Measurements from ENCODE around the gene PTPRU.

PTPRU gene

DNA sequence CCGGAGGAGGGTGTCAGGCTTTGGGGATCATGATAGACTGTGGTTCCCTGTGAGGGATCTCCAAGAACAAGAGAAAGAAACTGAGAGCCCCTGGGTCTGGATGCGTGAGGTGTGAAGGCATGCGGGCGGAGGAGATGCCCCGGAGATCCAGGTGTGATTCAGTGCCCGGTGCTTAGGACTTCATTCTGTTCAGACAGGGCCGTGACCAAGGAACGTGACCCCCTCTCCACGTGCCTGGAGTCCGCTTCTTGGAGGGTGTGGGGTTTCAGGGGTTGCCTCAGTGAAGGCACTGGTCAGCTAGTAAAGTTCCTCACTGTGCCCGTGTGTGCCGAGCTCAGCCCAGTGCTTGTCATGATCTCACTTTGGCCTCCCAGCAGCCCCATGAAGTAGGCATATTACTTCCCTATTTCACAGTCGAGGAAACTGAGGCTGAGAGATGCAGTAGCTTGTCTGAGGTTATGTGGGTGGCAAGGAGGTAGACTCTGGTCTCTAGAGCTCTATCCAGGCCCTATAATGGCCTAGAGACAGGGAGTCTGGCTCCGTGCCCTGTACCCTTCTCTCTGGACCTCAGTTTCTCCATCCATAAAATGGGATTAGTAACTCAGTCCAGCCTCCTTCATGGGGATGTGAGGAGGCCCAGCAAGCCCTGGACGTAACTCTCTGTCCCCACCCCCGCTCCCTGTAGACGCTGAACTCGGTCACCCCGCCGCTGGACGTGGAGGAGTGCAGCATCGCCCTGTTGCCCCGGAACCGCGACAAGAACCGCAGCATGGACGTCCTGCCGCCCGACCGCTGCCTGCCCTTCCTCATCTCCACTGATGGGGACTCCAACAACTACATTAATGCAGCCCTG lies 81.0 kb downstream of the PTPRU start:
- no peak for DNase-seq (ENCODE audit: low read depth)

- no peak for DNase-seq (ENCODE audit: low read depth)
Measured at GRCh38 chr1:29317916-29318530, 81.7 kb downstream of the PTPRU start.

GRCh38 chr1:29318724-29319123 lies 82.4 kb downstream of the PTPRU start:
- no peak for DNase-seq (ENCODE audit: low read depth)

DNA sequence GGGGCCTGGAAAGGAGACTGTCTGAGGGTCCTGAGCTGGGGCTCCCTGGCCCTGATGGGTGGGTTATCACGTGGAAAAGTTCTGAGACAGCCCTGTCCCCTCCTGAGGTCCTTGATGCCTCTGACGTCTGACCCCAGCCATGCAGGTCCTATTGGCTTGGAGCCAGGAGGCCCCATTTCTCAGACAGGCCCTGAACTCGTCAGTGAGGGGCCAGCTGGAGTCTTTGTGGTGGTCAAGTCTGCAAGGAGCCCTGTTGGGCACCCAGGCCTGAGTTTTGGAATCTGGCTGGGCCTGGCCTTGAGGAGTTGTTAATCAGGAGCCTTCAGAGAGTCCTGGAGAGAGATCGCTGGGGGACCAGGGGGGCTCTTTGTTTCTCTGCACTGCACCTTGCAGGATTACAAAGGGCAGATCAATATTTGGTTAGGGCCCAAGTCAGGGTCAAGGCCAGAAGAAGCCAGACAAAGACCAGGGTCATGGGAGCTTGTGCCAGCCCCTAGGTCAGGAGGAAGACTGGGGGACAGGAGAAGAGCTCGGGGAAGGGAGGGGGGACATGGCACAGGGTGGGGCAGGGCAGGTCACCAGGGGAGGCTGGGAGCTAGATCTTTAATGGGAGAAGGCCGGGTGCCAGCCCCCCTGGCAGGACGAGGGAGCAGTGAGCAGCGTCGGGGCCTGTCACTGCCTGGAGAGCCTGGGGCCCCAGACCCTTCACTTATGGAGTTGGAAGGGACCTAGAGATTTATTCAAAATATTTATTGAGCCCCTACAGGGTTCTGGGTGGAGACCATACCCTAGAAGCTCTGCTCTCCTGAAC lies 83.2 kb downstream of the PTPRU start:
- DNase-seq (ENCODE audit: low read depth): no peak

- DNase-seq (ENCODE audit: low read depth): no peak
Measured at GRCh38 chr1:29320156-29320940, 84.0 kb downstream of the PTPRU start.

DNA sequence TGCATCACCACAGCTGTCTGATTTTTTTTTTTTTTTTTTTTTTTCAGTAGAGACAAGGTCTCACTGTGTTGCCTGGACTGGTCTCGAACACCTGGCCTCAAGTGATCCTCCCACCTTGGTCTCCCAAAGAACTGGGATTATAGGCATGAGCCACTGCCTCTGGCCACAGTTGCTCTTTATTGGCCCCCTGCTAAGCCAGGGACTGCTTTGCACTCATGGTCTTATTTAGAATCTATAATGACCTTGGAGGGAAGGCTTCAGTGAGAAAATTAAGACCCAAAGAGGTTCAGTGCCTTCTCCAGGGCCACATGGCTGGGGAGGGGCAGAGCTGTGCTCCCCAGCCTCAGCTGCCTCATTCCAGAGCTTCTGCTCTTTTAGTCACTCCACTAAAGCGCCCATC lies 84.9 kb downstream of the PTPRU start:
- DNase-seq (ENCODE audit: low read depth): no peak

GRCh38 chr1:29322147-29322694 lies 85.9 kb downstream of the PTPRU start:
- DNase-seq (ENCODE audit: low read depth): no peak

DNA sequence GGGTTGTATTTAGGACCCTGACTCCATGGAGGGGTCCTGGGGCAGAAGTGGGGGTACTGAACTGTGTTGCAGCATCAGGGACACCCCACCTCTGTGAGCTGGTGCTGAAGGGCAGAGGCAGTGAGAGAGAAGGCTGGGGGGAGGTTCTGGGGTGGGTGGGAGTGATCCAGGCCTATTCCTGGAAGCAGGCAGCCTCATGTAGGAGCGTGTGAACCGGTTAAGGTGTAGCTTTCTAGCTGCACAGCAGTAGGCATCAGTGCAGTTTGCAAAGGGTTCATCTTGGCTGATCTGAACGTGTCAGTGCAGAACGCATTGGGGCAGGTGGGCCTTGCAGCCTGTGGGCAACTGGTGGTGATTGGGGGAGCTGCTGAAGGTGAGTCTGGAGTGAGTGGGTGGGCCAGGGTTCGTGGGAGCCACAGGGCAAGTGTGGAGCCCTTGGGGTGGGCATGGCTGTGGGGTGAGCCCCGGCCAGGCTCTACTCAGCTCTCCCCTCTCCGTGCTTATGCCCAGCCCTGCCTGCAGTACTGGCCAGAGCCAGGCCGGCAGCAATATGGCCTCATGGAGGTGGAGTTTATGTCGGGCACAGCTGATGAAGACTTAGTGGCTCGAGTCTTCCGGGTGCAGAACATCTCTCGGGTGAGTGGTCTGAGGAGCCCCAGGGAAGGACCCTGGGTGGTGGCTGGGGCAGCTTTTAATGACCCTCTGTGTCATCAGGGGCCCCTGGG lies 86.7 kb downstream of the PTPRU start:
- DNase-seq (ENCODE audit: low read depth): no peak

GRCh38 chr1:29323636-29324035 lies 87.3 kb downstream of the PTPRU start:
- DNase-seq (ENCODE audit: low read depth): no peak

GRCh38 chr1:29324202-29324601 lies 87.9 kb downstream of the PTPRU start:
- no peak for DNase-seq (ENCODE audit: low read depth)

DNA sequence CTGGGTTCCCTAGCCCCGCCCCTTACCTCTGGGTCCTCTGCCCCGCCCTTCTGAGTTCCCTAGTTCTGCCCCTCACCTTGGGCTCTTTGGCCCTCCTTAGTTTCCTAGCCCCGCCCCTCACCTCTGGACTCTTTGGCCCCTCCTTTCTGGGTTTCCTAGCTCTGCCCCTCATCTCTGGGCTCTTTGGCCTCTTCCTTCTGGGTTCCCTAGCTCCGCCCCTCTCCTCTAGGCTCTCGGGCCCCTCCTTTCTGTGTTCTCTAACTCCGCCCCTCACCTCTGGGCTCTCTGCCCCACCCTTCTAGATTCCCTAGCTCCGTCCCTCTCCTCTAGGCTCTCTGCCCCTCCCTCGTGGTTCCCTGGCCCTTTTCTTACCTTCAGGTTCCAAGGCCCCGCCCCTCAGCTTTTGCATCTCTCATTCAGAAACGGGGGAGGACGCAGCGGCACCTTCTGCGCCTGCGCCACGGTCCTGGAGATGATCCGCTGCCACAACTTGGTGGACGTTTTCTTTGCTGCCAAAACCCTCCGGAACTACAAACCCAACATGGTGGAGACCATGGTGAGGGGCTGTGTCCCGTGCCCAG lies 88.5 kb downstream of the PTPRU start:
- DNase-seq (ENCODE audit: low read depth): no peak

DNA sequence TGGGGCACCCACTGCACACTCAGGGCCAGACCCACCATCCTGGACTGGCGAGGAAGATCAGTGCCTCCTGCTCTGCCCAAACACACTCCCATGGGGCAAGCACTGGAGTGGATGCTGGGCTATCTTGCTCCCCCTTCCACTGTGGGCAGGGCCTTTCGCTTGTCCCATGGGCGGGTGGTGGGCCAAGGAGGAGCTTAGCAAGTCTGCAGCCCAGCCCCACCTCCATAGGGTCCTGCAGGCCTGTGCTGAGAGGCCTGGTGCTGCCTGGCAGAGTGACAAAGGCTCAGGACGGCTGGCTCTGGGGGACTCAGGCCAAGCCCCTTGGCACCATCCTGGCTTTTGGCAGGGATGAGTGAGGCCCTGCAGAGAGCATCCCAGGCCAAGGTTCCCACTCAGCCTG lies 89.4 kb downstream of the PTPRU start:
- no peak for DNase-seq (ENCODE audit: low read depth)

DNA sequence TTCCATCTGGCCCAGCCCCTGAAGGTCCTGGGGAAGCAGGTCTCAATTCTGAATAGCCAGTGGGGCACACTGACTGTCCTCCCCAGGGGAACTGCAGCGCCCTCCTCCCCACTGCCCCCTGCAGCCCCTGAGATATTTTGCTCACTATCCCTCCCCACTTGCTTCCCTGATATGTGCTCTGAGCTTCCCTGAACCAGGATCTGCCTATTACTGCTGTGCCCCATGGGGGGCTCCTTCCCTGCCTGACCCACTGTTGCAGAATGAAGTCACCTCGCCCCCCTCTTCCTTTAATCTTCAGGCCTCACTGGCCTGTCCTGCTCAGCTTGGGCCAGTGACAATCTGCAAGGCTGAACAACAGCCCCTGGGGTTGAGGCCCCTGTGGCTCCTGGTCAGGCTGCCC lies 89.8 kb downstream of the PTPRU start:
- DNase-seq (ENCODE audit: low read depth): no peak

- no peak for DNase-seq (ENCODE audit: low read depth)
Measured at GRCh38 chr1:29327223-29327935, 91.1 kb downstream of the PTPRU start.

DNA sequence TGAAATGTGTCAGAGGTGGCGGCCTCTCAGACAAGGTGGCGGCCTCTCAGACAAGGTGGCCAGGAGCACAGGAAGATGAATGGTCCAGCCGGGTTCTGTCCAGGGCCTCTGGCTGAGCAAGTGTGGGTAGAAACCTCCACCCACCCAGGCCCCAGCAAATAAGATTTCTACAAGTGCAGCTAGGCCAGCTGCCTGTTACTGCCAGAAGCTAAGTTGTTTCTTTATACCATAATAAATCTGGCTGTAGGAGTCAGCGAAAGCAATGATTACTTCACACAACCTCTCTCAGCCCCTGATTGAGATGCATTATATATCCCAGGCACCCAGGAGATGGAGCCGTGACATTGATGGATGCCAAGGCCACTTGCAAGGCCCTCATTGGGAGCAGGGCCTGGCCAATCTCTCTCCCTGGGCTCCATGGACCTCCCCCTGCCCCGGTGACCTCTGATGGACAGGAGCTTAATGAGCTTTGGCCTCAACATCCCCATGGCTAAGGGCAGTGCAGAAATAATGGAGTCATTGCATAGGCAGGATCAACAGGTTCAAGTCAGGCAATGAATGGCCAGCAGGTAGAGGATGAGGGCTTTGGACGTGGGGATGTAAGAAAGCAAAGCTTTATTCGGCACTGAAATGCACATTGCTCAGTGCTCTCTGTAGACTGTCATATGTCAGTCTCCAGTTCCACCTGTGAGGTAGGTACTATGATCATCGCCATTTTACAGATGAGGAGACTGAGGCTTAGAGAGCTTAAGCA lies 92.9 kb downstream of the PTPRU start:
- no peak for DNase-seq (ENCODE audit: low read depth)

GRCh38 chr1:29330089-29330488 lies 93.8 kb downstream of the PTPRU start:
- DNase-seq (ENCODE audit: low read depth): no peak

DNA sequence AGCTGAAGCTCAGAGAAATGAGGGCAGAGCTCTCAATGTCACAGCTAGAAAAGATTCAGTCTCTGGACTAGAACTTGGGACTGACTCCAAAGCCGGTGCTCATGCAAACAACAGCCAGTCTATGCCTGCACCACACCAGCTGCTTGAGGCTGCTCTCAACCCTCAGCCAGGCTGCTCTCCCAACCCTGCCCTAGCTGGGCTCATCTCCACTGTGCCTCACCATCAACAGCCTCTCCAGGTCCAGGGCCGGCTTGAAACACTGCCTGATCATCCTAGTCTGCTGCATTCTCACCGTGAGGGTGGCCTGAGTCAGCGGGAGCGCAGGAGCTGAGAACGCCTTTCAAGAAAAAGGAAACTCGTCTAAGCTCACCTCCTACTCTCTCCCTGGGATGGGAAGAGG lies 94.5 kb downstream of the PTPRU start:
- DNase-seq (ENCODE audit: low read depth): no peak

DNA sequence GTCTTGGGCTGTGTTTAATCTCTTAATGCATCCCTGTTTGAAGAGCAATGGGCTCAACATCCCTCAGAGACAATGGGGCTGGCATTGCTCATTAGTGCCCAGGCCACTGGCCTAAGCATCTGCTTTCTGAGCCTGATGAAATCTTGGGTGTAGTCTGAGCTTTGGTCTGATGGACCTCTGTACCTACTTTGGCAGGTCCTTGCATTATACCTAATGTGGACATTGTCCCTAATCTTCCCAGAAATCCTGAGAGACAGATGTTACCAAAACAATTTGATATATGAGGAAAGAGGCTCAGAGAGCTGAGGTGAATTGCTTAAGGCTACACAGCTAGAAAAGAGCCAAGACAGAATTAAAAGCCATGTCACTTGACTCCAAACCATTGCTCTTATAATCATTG lies 95.0 kb downstream of the PTPRU start:
- no peak for DNase-seq (ENCODE audit: low read depth)

- peak; percentile 24 for DNase-seq (ENCODE audit: low read depth)
Measured at GRCh38 chr1:29331729-29332128, 95.4 kb downstream of the PTPRU start.

Data from stromal cell of bone marrow (primary cell).